22Rv1 (cell line): ENCODE data around the gene FILIP1L.

Experiments used
- H3K27ac ChIP-seq: fragments of 450-650 bp; 2 replicates; pipeline ENCODE4 v1.5.1; 2017
- CTCF ChIP-seq: fragments of 450-650 bp; IDR thresholded peaks from 2 replicates; pipeline ENCODE4 v1.5.1; 2017; ENCODE audit warnings: mild to moderate bottlenecking
- ZFX ChIP-seq: fragments of 450-650 bp; IDR thresholded peaks from 2 replicates; pipeline ENCODE4 v1.6.1; 2017; ENCODE audit warnings: antibody characterized with exemption, borderline replicate concordance

Gene FILIP1L

GRCh38 chr3:99955773-99956562, 158.3 kb downstream of the FILIP1L start:
- no peak for TF ChIP-seq ZFX
- no peak for TF ChIP-seq CTCF
- H3K27ac ChIP-seq, result peak overlapping the region; percentile 69

GRCh38 chr3:99954914-99955644, 159.2 kb downstream of the FILIP1L start:
- H3K27ac ChIP-seq, result peak overlapping the region; percentile 69
- no peak for TF ChIP-seq ZFX
- TF ChIP-seq CTCF, result no peak

- H3K27ac ChIP-seq, result 0 out of 2 replicates have a peak overlapping the region, but pooled peaks have one; percentile 69
- TF ChIP-seq CTCF, result no peak
- no peak for TF ChIP-seq ZFX
Observed at GRCh38 chr3:99953596-99953995, 160.7 kb downstream of the FILIP1L start.

- H3K27ac ChIP-seq, result no peak overlapping the region
- TF ChIP-seq CTCF (no peak), ZFX (no peak)
Observed at GRCh38 chr3:99952306-99952705, 162.0 kb downstream of the FILIP1L start.

- no peak for TF ChIP-seq CTCF
- TF ChIP-seq ZFX, result no peak
- no peak overlapping the region for H3K27ac ChIP-seq
Observed at GRCh38 chr3:99951701-99952100, 162.6 kb downstream of the FILIP1L start.

GRCh38 chr3:99950921-99951320, 163.4 kb downstream of the FILIP1L start:
- no peak overlapping the region for H3K27ac ChIP-seq
- TF ChIP-seq ZFX (no peak), CTCF (no peak)
